DND-41 (cell line): ENCODE data around the gene KCNAB1.

Experiments
- ATAC-seq: fragments of 200-7000 bp; cut with Tn5 transposase; 3 replicates; pipeline ENCODE4 v1.9.1; 2021; ENCODE audit warnings: low read depth; ENCODE audit not compliant: insufficient read depth
- DNase-seq: peaks from one replicate; pipeline ENCODE4 v3.0.0-alpha.2; 2020
- H2AFZ ChIP-seq: 2 replicates; pipeline ENCODE4 v1.6.0; 2012; ENCODE audit warnings: low read depth, low read length
- H3K27ac ChIP-seq: 2 replicates; pipeline ENCODE4 v1.5.1; 2012; ENCODE audit warnings: low read length, inconsistent platforms
- H3K27me3 ChIP-seq: fragments of 200-600 bp; sonication (generic); 2 replicates; pipeline ENCODE4 v1.6.0; 2012; ENCODE audit warnings: low read length, mild to moderate bottlenecking, inconsistent platforms; ENCODE audit not compliant: insufficient read depth, poor library complexity
- H3K36me3 ChIP-seq: 2 replicates; pipeline ENCODE4 v1.5.1; 2012; ENCODE audit warnings: low read length, inconsistent platforms; ENCODE audit not compliant: insufficient read depth
- H3K4me1 ChIP-seq: 2 replicates; pipeline ENCODE4 v1.5.1; 2012; ENCODE audit warnings: mild to moderate bottlenecking, low read length; ENCODE audit not compliant: insufficient read depth
- H3K4me2 ChIP-seq: 2 replicates; pipeline ENCODE4 v1.6.0; 2012; ENCODE audit warnings: mild to moderate bottlenecking, moderate library complexity, low read length, inconsistent platforms; ENCODE audit not compliant: insufficient read depth
- H3K4me3 ChIP-seq, 2 experiments: fragments of 200-600 bp in 1 of 2; shearing (Covaris generic) in 1 of 2; 2 replicates each; pipeline ENCODE4 v1.5.1; 2012 to 2016; ENCODE audit warnings: inconsistent platforms in 2 of 2, low read length in 2 of 2, mild to moderate bottlenecking in 2 of 2, low read depth in 1 of 2, moderate library complexity in 1 of 2
- H3K79me2 ChIP-seq: 2 replicates; pipeline ENCODE4 v1.6.0; 2012; ENCODE audit warnings: low read length, inconsistent platforms; ENCODE audit not compliant: insufficient read depth
- H3K9ac ChIP-seq: 2 replicates; pipeline ENCODE4 v1.6.0; 2012; ENCODE audit warnings: low read depth, mild to moderate bottlenecking, inconsistent platforms, low read length, moderate library complexity
- H3K9me3 ChIP-seq: 2 replicates; pipeline ENCODE4 v1.5.1; 2012; ENCODE audit warnings: low read length, moderate library complexity, mild to moderate bottlenecking, inconsistent platforms; ENCODE audit not compliant: insufficient read depth, severe bottlenecking
- H4K20me1 ChIP-seq: 2 replicates; pipeline ENCODE4 v1.6.0; 2012; ENCODE audit warnings: low read length; ENCODE audit not compliant: insufficient read depth
- CTCF ChIP-seq: IDR thresholded peaks from 2 replicates; pipeline ENCODE4 v1.5.1; 2012; ENCODE audit warnings: borderline replicate concordance, low read length, moderate library complexity, mild to moderate bottlenecking; ENCODE audit not compliant: poor library complexity, severe bottlenecking; ENCODE audit errors: extremely low read depth
- EZH2 ChIP-seq: IDR thresholded peaks from 3 replicates; pipeline ENCODE4 v1.6.1; 2012; ENCODE audit warnings: borderline replicate concordance, low read depth, mild to moderate bottlenecking, moderate library complexity, low read length, inconsistent platforms; ENCODE audit not compliant: severe bottlenecking

The KCNAB1 gene

GRCh38 chr3:156303001-156303707 lies 182.8 kb downstream of the KCNAB1 start:
- H3K79me2 ChIP-seq, result no peaks in the 10 kb centered on the region
- no peak overlapping the region for H3K9ac ChIP-seq
- no peak overlapping the region for H2AFZ ChIP-seq
- no peak overlapping the region for H3K27ac ChIP-seq
- DNase-seq, result no peak
- H3K9me3 ChIP-seq, result no peaks in the 10 kb centered on the region
- H4K20me1 ChIP-seq, result no peaks in the 10 kb centered on the region
- H3K4me3 ChIP-seq, result no peak overlapping the region
- TF ChIP-seq EZH2, result no peak
- no peaks in the 10 kb centered on the region for H3K36me3 ChIP-seq
- H3K4me1 ChIP-seq, result no peaks in the 10 kb centered on the region
- no peak overlapping the region for H3K4me2 ChIP-seq
- no peak for ATAC-seq
- H3K27me3 ChIP-seq, result no peaks in the 10 kb centered on the region

- no peak for ATAC-seq
- Histone ChIP-seq H3K4me3 (no peak overlapping the region), H3K9me3 (no peaks in the 10 kb centered on the region), H3K36me3 (no peaks in the 10 kb centered on the region), H3K27me3 (no peaks in the 10 kb centered on the region), H4K20me1 (no peaks in the 10 kb centered on the region), H3K4me1 (no peaks in the 10 kb centered on the region), H3K4me2 (no peak overlapping the region), H3K9ac (no peak overlapping the region), H2AFZ (no peak overlapping the region), H3K27ac (no peak overlapping the region), H3K79me2 (no peaks in the 10 kb centered on the region)
- no peak for TF ChIP-seq CTCF
- no peak for TF ChIP-seq EZH2
- DNase-seq, result no peak
Observed at GRCh38 chr3:156304406-156304805, 184.0 kb downstream of the KCNAB1 start.

- H2AFZ ChIP-seq, result no peak overlapping the region
- no peak overlapping the region for H3K27ac ChIP-seq
- H3K36me3 ChIP-seq, result no peaks in the 10 kb centered on the region
- H4K20me1 ChIP-seq, result no peaks in the 10 kb centered on the region
- H3K4me2 ChIP-seq, result no peak overlapping the region
- H3K4me3 ChIP-seq, result no peak overlapping the region
- H3K9me3 ChIP-seq, result no peaks in the 10 kb centered on the region
- ATAC-seq, result no peak
- H3K9ac ChIP-seq, result no peak overlapping the region
- TF ChIP-seq CTCF (no peak), EZH2 (no peak)
- no peak for DNase-seq
- H3K27me3 ChIP-seq, result no peaks in the 10 kb centered on the region
- H3K79me2 ChIP-seq, result no peaks in the 10 kb centered on the region
- no peaks in the 10 kb centered on the region for H3K4me1 ChIP-seq
Observed at GRCh38 chr3:156305672-156306071, 185.3 kb downstream of the KCNAB1 start.

GRCh38 chr3:156307704-156308103 lies 187.3 kb downstream of the KCNAB1 start:
- DNase-seq, result no peak

More at GRCh38 chr3:156307704-156308103, 187.3 kb downstream of the KCNAB1 start:
- Histone ChIP-seq H3K27me3 (no peaks in the 10 kb centered on the region), H2AFZ (no peak overlapping the region), H3K4me1 (no peaks in the 10 kb centered on the region), H4K20me1 (no peaks in the 10 kb centered on the region), H3K9me3 (no peaks in the 10 kb centered on the region), H3K4me3 (no peak overlapping the region), H3K36me3 (no peaks in the 10 kb centered on the region), H3K79me2 (no peaks in the 10 kb centered on the region), H3K27ac (no peak overlapping the region), H3K4me2 (no peak overlapping the region), H3K9ac (no peak overlapping the region)
- TF ChIP-seq CTCF, result no peak
- no peak for ATAC-seq
